Measurements from ENCODE around the gene PGGHG. TPM values are rescaled to one million over a fixed set of nuclear protein-coding genes. Genes with fewer than 3 reads are reported as not detected.
A peak's percentile ranks its signal among the peaks of the same experiment; 100 is the strongest.

The PGGHG gene
- total RNA-seq, 5 donors from 2014 or later (not counting 1 experiment from before 2014, with no cell fraction given): 252 to 818 (median 459) TPM

DNA sequence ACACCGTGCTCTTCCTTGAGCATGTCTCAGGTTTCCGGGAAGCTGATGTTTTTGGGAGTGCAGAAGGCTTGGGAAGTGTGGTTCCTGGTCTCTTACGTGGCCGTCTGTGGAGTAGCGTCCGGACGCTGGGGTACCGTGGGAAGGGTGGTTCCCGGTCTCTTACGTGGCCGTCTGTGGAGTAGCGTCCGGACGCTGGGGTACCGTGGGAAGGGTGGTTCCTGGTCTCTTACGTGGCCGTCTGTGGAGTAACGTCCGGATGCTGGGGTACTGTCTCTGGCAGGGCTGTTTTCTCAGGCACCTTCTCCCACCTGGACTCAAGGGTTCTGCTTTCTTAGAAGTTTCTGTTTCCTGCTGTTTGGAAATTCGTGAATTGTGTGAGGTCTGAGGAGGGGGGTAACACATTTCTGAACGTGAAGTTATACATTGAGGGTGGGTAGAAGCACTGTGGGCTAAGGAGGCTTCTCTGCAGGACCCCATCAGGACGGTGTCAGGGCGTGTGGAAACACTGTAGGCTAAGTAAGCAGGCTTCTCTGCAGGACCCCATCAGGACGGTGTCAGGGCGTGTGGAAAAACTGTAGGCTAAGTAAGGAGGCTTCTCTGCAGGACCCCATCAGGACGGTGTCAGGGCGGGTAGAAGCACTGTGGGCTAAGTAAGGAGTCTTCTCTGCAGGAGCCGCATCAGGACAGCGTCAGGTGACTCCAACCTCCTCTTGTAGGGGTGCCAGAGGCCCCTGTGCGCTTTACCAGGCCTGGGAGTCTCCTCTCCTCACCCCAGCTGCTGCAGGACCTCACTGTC is 37.1 kb downstream of the PGGHG start:
- Histone ChIP-seq H3K27ac (ENCODE audit: low read length) (peak overlapping the region; percentile 94), H3K27me3 (replicated peaks in 1 of 2; ENCODE audit: control insufficient read depth in 2 of 2, extremely low read depth in 1 of 2, insufficient read depth in 2 of 2, low read length in 1 of 2) (no peaks in the 10 kb centered on the region), H3K4me3 (ENCODE audit: control insufficient read depth in 1 of 2, extremely low read depth in 1 of 2, low read length in 1 of 2) (peak overlapping the region; percentile 23 to 44), H3K36me3 (ENCODE audit: control insufficient read depth in 2 of 2, extremely low read depth in 1 of 2, insufficient read depth in 1 of 2, low read length in 1 of 2) (no peaks in the 10 kb centered on the region), H3K9me3 (no peaks in the 10 kb centered on the region), H3K4me1 (ENCODE audit: control insufficient read depth in 1 of 2, extremely low read depth in 1 of 2, insufficient read depth in 2 of 2, low read length in 2 of 2) (peaks cover 43 to 69% of the 10 kb centered on the region in 2 experiments)
- DNase-seq: no peak
- CTCF ChIA-PET: interaction anchor here (0.6 to 1.7 kb wide), 4 partner anchors 9 to 88 kb away, joined by 3 to 9 read pairs (median 5); no protein-coding TSS in a partner anchor
- H3K36me3 Mint-ChIP-seq: no peaks in the 10 kb centered on the region
- H3K4me3 Mint-ChIP-seq: peak overlapping the region in 2 of 3 donors; percentile 28 to 74
- H3K27me3 Mint-ChIP-seq: no peaks in the 10 kb centered on the region
- POLR2A ChIA-PET: no interaction called here
- no peaks in the 10 kb centered on the region for H3K9me3 Mint-ChIP-seq
- no peak for ATAC-seq (replicated peaks in 1 of 4)
- peaks cover 54 to 66% (median 59%) of the 10 kb centered on the region in 3 donors for H3K4me1 Mint-ChIP-seq
- 86% methylated on average over 24 of the region's 30 CpGs for WGBS (ENCODE audit: insufficient coverage)
- peak overlapping the region; percentile 96 to 97 for H3K27ac Mint-ChIP-seq

DNA sequence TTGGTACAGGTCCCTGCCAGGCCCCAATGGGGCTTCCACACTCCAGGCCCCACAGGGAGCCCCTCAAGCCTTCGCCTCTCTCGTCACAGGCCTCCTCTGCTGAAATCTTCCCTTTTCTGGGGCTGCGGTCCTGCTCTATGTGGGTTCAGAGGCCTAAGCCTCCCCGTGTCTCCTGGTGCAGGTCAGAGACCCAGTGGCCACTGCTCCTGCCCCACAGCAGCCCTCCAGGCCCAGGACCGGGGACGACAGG is 37.6 kb downstream of the PGGHG start:
- Mint-ChIP-seq H3K36me3 (no peaks in the 10 kb centered on the region), H3K4me3 (peak overlapping the region in 2 of 3 donors; percentile 21 to 74), H3K9me3 (no peaks in the 10 kb centered on the region), H3K27me3 (no peaks in the 10 kb centered on the region), H3K4me1 (peaks cover 57 to 71% (median 64%) of the 10 kb centered on the region in 3 donors), H3K27ac (peak overlapping the region; percentile 96 to 97)
- Histone ChIP-seq H3K4me3 (ENCODE audit: control insufficient read depth in 1 of 2, extremely low read depth in 1 of 2, low read length in 1 of 2) (peak overlapping the region; percentile 23 to 44), H3K4me1 (ENCODE audit: control insufficient read depth in 1 of 2, extremely low read depth in 1 of 2, insufficient read depth in 2 of 2, low read length in 2 of 2) (peaks cover 47 to 72% of the 10 kb centered on the region in 2 experiments), H3K27ac (ENCODE audit: low read length) (peak overlapping the region; percentile 94), H3K36me3 (ENCODE audit: control insufficient read depth in 2 of 2, extremely low read depth in 1 of 2, insufficient read depth in 1 of 2, low read length in 1 of 2) (no peaks in the 10 kb centered on the region), H3K9me3 (no peaks in the 10 kb centered on the region), H3K27me3 (replicated peaks in 1 of 2; ENCODE audit: control insufficient read depth in 2 of 2, extremely low read depth in 1 of 2, insufficient read depth in 2 of 2, low read length in 1 of 2) (no peaks in the 10 kb centered on the region)
- POLR2A ChIA-PET: no interaction called here
- ATAC-seq (replicated peaks in 1 of 4) (peak in 3 of 4 experiments; percentile 2 to 6 (median 4)), DNase-seq (no peak)
- 49% methylated on average over 6 of the region's 6 CpGs for WGBS (ENCODE audit: insufficient coverage)
- CTCF ChIA-PET: interaction anchor here in 1 of 2 donors (0.6 to 1.7 kb wide), 2 partner anchors 9 to 15 kb away, joined by 4 to 6 read pairs; no protein-coding TSS in a partner anchor

DNA sequence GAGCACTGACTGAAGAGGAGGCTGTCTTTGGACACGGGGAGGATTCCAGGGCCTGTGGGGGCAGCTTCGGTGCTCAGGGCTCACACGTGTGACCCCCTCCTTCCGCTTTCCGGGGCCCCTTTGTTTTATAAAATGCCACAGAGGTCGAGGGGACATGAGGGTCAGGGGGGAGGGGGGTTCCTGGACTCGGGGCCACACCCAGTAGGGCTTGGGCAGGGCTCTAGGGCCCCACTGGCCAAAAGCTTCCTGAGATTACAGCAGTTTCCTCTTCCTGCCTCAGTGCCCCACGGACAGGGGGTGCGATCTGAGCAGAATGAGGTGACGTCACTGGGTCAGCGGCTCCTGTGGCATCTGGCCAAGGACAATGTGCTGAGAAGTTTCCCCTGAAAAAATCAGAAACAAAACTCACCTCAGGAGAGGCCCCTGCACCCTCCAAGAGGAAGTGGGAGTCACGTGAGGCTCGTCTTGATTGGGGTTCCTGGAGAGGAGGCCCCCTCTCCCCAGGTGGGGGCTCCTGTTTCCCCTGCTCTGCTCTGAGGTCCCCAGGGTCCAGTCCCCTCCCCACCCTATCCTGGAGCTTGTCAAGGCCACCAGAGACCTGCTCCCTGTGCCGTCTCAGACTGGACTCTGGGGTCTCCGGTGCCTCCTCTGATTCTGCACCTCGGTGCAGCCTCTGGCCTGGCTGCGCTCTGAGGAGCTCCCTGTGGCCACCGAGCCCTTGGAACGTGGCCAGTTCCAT is 38.1 kb downstream of the PGGHG start:
- 12% methylated on average over 14 of the region's 19 CpGs for WGBS (ENCODE audit: insufficient coverage)
- ChIA-PET CTCF (interaction anchor here (0.6 to 1.7 kb wide), 3 partner anchors 10 to 186 kb away, joined by 3 to 6 read pairs (median 4); no protein-coding TSS in a partner anchor), POLR2A (interaction anchor here (0.8 to 1.2 kb wide), 2 partner anchors 12 to 28 kb away, joined by 3 to 8 read pairs; no protein-coding TSS in a partner anchor)
- Histone ChIP-seq H3K4me1 (ENCODE audit: control insufficient read depth in 1 of 2, extremely low read depth in 1 of 2, insufficient read depth in 2 of 2, low read length in 2 of 2) (peaks cover 47 to 77% of the 10 kb centered on the region in 2 experiments), H3K4me3 (ENCODE audit: control insufficient read depth in 1 of 2, extremely low read depth in 1 of 2, low read length in 1 of 2) (peak overlapping the region; percentile 23 to 44), H3K27me3 (replicated peaks in 1 of 2; ENCODE audit: control insufficient read depth in 2 of 2, extremely low read depth in 1 of 2, insufficient read depth in 2 of 2, low read length in 1 of 2) (no peaks in the 10 kb centered on the region), H3K27ac (ENCODE audit: low read length) (peak overlapping the region; percentile 94), H3K9me3 (no peaks in the 10 kb centered on the region), H3K36me3 (ENCODE audit: control insufficient read depth in 2 of 2, extremely low read depth in 1 of 2, insufficient read depth in 1 of 2, low read length in 1 of 2) (no peaks in the 10 kb centered on the region)
- DNase-seq (peak in 34 of 35 experiments; percentile 41 to 85 (median 71)), ATAC-seq (replicated peaks in 1 of 4) (peak; percentile 58 to 73 (median 68))
- Mint-ChIP-seq H3K27ac (peak overlapping the region; percentile 96 to 97), H3K4me3 (peak overlapping the region; percentile 21 to 74 (median 28)), H3K9me3 (no peaks in the 10 kb centered on the region), H3K4me1 (peaks cover 62 to 76% (median 69%) of the 10 kb centered on the region in 3 donors), H3K27me3 (no peaks in the 10 kb centered on the region), H3K36me3 (no peaks in the 10 kb centered on the region)

DNA sequence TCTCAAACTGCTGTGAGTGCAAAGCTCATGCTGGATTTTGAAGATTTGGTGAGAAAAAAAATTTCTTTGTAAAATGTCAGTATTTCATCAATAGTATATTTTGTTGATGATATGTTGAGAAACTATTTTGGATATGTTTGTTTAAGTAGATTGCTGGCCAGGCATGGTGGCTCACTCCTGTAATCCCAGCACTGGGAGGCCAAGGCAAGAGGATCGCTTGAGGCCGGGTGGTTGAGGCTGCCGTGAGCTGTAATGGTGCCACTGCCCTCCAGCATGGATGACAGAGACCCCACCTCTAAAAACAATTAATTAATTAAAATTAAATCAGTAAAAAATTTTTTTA is 38.6 kb downstream of the PGGHG start:
- CTCF ChIA-PET: interaction anchor here in 1 of 2 donors (1.7 kb wide), 1 partner anchor 10 kb away, joined by 6 read pairs; no protein-coding TSS in a partner anchor
- peak overlapping the region; percentile 21 to 74 (median 28) for H3K4me3 Mint-ChIP-seq

DNA sequence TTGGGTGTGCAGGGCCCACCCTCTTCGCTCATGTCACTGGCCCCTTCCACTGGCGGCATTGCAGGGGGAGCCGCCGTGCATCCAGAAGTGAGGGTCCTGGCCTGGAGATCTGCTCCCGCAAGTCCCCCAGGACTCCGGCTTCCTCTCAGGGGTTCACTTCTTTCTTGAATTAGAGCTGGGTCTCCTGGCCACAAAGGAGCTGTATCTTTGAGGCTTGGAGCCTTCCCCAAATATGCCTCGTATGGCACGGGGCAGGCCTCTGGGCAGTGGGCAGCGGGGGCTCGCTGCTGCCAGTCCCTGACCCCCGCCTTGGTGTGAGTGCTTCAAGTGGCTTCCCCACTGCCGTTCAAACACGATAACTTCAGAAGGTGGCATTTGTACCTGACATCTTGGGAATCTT is 39.1 kb downstream of the PGGHG start:
- Mint-ChIP-seq H3K9me3 (no peaks in the 10 kb centered on the region), H3K4me1 (peaks cover 70 to 81% (median 77%) of the 10 kb centered on the region in 3 donors), H3K27ac (peak overlapping the region; percentile 55 to 71), H3K4me3 (peak overlapping the region in 1 of 3 donors; percentile 25), H3K27me3 (no peaks in the 10 kb centered on the region), H3K36me3 (no peaks in the 10 kb centered on the region)
- H3K27me3 ChIP-seq (replicated peaks in 1 of 2; ENCODE audit: control insufficient read depth in 2 of 2, extremely low read depth in 1 of 2, insufficient read depth in 2 of 2, low read length in 1 of 2): no peaks in the 10 kb centered on the region
- ATAC-seq (replicated peaks in 1 of 4) (no peak), DNase-seq (no peak)
- peaks cover 47 to 79% of the 10 kb centered on the region in 2 experiments for H3K4me1 ChIP-seq (ENCODE audit: control insufficient read depth in 1 of 2, extremely low read depth in 1 of 2, insufficient read depth in 2 of 2, low read length in 2 of 2)
- no peaks in the 10 kb centered on the region for H3K36me3 ChIP-seq (ENCODE audit: control insufficient read depth in 2 of 2, extremely low read depth in 1 of 2, insufficient read depth in 1 of 2, low read length in 1 of 2)
- peak overlapping the region; percentile 94 for H3K27ac ChIP-seq (ENCODE audit: low read length)
- no peak overlapping the region for H3K4me3 ChIP-seq (ENCODE audit: control insufficient read depth in 1 of 2, extremely low read depth in 1 of 2, low read length in 1 of 2)
- no peaks in the 10 kb centered on the region for H3K9me3 ChIP-seq
- ChIA-PET CTCF (interaction anchor here (0.9 to 1.7 kb wide), 2 partner anchors 11 to 28 kb away, joined by 3 to 6 read pairs; no protein-coding TSS in a partner anchor), POLR2A (interaction anchor here (0.8 to 1.2 kb wide), 2 partner anchors 11 to 27 kb away, joined by 3 to 8 read pairs; no protein-coding TSS in a partner anchor)
- WGBS (ENCODE audit: insufficient coverage): 96% methylated on average over 13 of the region's 13 CpGs

More for the DNA sequence above, 38.6 kb downstream of the PGGHG start:
- Histone ChIP-seq H3K36me3 (ENCODE audit: control insufficient read depth in 2 of 2, extremely low read depth in 1 of 2, insufficient read depth in 1 of 2, low read length in 1 of 2) (no peaks in the 10 kb centered on the region), H3K4me1 (ENCODE audit: control insufficient read depth in 1 of 2, extremely low read depth in 1 of 2, insufficient read depth in 2 of 2, low read length in 2 of 2) (peaks cover 47 to 77% of the 10 kb centered on the region in 2 experiments), H3K27me3 (replicated peaks in 1 of 2; ENCODE audit: control insufficient read depth in 2 of 2, extremely low read depth in 1 of 2, insufficient read depth in 2 of 2, low read length in 1 of 2) (no peaks in the 10 kb centered on the region), H3K27ac (ENCODE audit: low read length) (peak overlapping the region; percentile 94), H3K9me3 (no peaks in the 10 kb centered on the region), H3K4me3 (ENCODE audit: control insufficient read depth in 1 of 2, extremely low read depth in 1 of 2, low read length in 1 of 2) (peak overlapping the region in 1 of 2 donors; percentile 23)
- H3K27ac Mint-ChIP-seq: peak overlapping the region; percentile 96 to 97
- POLR2A ChIA-PET: interaction anchor here (0.8 to 1.2 kb wide), 2 partner anchors 11 to 27 kb away, joined by 3 to 8 read pairs; no protein-coding TSS in a partner anchor
- no CpG with 5 or more reads among the region's 3 CpGs for WGBS (ENCODE audit: insufficient coverage)
- no peaks in the 10 kb centered on the region for H3K27me3 Mint-ChIP-seq
- ATAC-seq (replicated peaks in 1 of 4) (no peak), DNase-seq (no peak)
- H3K9me3 Mint-ChIP-seq: no peaks in the 10 kb centered on the region
- H3K36me3 Mint-ChIP-seq: no peaks in the 10 kb centered on the region
- H3K4me1 Mint-ChIP-seq: peaks cover 65 to 77% (median 72%) of the 10 kb centered on the region in 3 donors

All from T-cell (primary cell).